Measurements from ENCODE around the gene MT1E.

Gene MT1E

DNA sequence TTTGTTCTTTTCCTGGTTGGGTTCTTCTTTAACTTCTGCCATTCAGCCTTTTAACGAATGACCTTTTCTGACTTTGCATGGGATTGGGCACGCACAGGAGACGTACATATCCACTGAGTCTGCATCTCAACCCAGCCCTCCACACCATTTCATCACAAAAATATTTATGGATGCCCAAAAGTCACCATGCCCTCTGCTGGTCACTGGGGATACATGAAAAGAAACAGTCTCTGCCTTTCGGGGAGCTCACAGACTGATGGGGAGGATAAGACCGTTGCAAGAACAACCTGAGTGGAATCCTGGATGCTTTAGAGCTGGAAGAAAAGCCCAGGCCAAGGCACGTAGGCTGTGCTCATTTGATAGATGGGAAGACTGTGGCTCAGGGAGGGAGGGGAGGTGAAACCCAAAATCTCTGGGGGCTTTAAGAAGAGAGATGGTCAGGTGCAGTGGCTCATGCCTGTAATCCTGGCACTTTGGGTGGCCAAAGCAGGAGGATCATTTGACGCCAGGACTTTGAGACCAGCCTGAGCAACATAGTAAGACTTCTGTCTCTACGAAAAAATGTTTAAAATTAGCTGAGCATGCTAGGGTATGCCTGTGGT, 25.1 kb upstream of the MT1E start:
- TF ChIP-seq, protein P1, sequence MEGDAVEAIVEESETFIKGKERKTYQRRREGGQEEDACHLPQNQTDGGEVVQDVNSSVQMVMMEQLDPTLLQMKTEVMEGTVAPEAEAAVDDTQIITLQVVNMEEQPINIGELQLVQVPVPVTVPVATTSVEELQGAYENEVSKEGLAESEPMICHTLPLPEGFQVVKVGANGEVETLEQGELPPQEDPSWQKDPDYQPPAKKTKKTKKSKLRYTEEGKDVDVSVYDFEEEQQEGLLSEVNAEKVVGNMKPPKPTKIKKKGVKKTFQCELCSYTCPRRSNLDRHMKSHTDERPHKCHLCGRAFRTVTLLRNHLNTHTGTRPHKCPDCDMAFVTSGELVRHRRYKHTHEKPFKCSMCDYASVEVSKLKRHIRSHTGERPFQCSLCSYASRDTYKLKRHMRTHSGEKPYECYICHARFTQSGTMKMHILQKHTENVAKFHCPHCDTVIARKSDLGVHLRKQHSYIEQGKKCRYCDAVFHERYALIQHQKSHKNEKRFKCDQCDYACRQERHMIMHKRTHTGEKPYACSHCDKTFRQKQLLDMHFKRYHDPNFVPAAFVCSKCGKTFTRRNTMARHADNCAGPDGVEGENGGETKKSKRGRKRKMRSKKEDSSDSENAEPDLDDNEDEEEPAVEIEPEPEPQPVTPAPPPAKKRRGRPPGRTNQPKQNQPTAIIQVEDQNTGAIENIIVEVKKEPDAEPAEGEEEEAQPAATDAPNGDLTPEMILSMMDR (IDR thresholded peaks at IDR 0.05; ENCODE audit: extremely low read depth, insufficient read depth, missing control alignments) = peak; percentile 58
- DNase-seq (ENCODE audit: low spot score) = peak; percentile 63
- in situ Hi-C loops (cut with MboI; ENCODE audit: low pct_unique_long_range_greater_than_20kb, low sequenced_read_pairs, unreplicated experiment) = no loop called here

DNA sequence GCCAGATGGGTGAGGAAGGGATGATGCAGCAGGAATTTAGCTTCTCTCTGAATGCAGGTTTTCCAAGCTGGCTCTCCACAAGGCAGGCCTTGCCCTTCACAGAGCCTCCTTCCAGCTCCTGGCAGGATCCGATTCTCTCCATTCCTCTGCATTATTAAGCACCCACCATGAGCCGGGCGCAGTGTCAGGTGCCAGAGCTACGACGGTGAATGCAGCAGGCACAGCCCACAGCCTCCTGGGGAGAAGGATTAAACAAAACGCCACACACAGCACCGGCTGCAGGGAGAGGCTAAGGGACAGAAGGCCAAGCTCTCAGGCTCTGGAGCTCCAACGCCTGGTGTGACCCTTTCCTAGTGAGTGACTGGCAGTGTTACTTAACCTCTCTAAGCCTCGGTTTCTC, 24.3 kb upstream of the MT1E start:
- TF ChIP-seq, protein P1 (IDR thresholded peaks at IDR 0.05; ENCODE audit: extremely low read depth, insufficient read depth, missing control alignments) = no peak
- in situ Hi-C loops (cut with MboI; ENCODE audit: low pct_unique_long_range_greater_than_20kb, low sequenced_read_pairs, unreplicated experiment) = no loop called here

DNA sequence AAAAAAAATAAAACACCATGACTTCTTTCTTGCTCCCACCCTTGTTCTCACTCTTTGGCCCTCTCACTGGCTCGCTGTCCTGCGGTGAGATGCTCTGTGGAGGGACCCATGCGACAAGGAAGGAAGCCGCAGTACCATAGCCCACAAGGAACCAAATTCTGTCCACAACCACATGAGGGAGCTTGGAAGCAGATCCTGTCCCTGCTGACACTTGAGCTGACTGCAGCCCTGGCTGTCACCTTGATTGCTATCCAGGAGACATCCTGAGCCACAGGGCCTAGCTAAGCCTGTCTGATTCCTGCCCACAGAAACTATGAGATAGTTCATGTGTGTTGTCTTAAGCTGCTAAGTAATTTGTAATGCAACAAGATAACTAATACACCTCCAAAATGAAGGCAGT, 22.0 kb upstream of the MT1E start:
- DNase-seq (ENCODE audit: low spot score) = no peak
- TF ChIP-seq, protein P1 (IDR thresholded peaks at IDR 0.05; ENCODE audit: extremely low read depth, insufficient read depth, missing control alignments) = peak; percentile 36
- in situ Hi-C loops (cut with MboI; ENCODE audit: low pct_unique_long_range_greater_than_20kb, low sequenced_read_pairs, unreplicated experiment) = no loop called here

More for the DNA sequence above, 24.3 kb upstream of the MT1E start:
- no peak for DNase-seq (ENCODE audit: low spot score)

GRCh38 chr16:56604966-56605365, 20.6 kb upstream of the MT1E start:
- in situ Hi-C loops (cut with MboI; ENCODE audit: low pct_unique_long_range_greater_than_20kb, low sequenced_read_pairs, unreplicated experiment) = no loop called here
- DNase-seq (ENCODE audit: low spot score) = no peak
- TF ChIP-seq, protein P1 (IDR thresholded peaks at IDR 0.05; ENCODE audit: extremely low read depth, insufficient read depth, missing control alignments) = no peak

DNA sequence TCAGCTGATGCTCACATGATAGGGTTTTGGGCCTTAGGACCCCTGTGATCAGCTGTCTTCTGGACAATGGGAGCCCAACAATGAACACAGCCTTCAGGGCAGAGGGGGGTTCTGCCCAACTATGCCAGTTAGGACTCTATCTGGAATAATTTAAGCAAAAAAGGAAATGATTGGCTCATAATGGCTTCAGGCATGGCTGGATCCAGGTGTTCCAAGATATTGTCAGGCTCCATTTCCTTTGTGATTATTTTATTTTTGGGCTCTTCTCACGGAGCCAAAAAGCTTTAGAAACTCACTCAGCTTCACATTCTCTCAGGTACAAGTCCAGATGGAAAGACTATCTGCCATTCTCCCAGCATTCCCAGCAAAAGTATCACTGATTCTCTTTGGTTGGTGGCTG, 20.1 kb upstream of the MT1E start:
- TF ChIP-seq, protein P1 (IDR thresholded peaks at IDR 0.05; ENCODE audit: extremely low read depth, insufficient read depth, missing control alignments) = no peak
- DNase-seq (ENCODE audit: low spot score) = no peak
- in situ Hi-C loops (cut with MboI; ENCODE audit: low pct_unique_long_range_greater_than_20kb, low sequenced_read_pairs, unreplicated experiment) = no loop called here

DNA sequence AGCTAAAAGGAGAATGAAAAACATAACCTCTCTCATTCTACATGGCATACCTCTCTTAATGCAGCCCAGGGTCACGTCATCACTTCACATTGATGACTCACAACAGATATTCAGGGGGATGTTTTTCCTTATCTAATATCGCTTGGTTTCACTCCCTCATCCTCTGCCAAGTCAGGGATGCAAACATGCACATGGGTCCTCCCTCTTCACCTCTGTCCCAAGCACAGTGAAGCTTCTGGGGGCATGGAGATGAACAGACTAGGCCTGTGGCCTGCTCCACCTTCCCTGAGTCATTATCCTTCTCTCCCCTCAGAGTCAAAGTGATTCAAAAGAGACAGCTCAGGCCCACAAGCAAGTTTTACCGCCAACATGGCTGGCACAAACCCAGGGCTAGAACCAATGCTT, 19.5 kb upstream of the MT1E start:
- in situ Hi-C loops (cut with MboI; ENCODE audit: low pct_unique_long_range_greater_than_20kb, low sequenced_read_pairs, unreplicated experiment) = no loop called here
- TF ChIP-seq, protein P1 (IDR thresholded peaks at IDR 0.05; ENCODE audit: extremely low read depth, insufficient read depth, missing control alignments) = no peak
- DNase-seq (ENCODE audit: low spot score) = no peak
